GM12801 (cell line): ENCODE results near the gene PRM3.

Source experiments
- CTCF ChIP-seq: IDR thresholded peaks from one replicate; pipeline ENCODE4 v1.5.1; 2011; ENCODE audit warnings: control low read depth; ENCODE audit not compliant: insufficient read length; ENCODE audit errors: extremely low read depth

Gene PRM3

GRCh38 chr16:11245988-11246387, 27.4 kb downstream of the PRM3 start:
- no peak for TF ChIP-seq CTCF

- no peak for TF ChIP-seq CTCF
Observed at GRCh38 chr16:11245222-11245737, 28.1 kb downstream of the PRM3 start.

- no peak for TF ChIP-seq CTCF
Observed at GRCh38 chr16:11242658-11243057, 30.8 kb downstream of the PRM3 start.

GRCh38 chr16:11241480-11242204, 31.8 kb downstream of the PRM3 start:
- TF ChIP-seq CTCF = no peak

- no peak for TF ChIP-seq CTCF
Observed at GRCh38 chr16:11240636-11241473, 32.6 kb downstream of the PRM3 start.

- TF ChIP-seq CTCF = no peak
Observed at GRCh38 chr16:11239644-11240632, 33.5 kb downstream of the PRM3 start.
